Endometrial microvascular endothelial cells (primary cell): Measurements from ENCODE around the gene CEP44. TPM values are rescaled to one million over a fixed set of nuclear protein-coding genes. Genes with fewer than 3 reads are reported as not detected.
"Not testable (repeated sequence)": the region's sequence is repeated elsewhere in the genome, so short reads cannot be mapped to it uniquely, and the experiment has no call there.

Experiments used
- in situ Hi-C: cut with HindIII; loops from 2 replicates; pipeline ENCODE4 v1.10.0; 2017; ENCODE audit warnings: low sequenced_read_pairs, low pct_unique_long_range_greater_than_20kb; ENCODE audit errors: inconsistent ontology term
- total RNA-seq: library from RNA; depleted of rRNA; stranded (reverse); fragments of >200 nt; gene quantifications from one replicate; pipeline ENCODE4 v1.2.3, GENCODE V29; 2015; ENCODE audit errors: inconsistent ontology term

Gene CEP44
- total RNA-seq = 8.8 TPM

DNA sequence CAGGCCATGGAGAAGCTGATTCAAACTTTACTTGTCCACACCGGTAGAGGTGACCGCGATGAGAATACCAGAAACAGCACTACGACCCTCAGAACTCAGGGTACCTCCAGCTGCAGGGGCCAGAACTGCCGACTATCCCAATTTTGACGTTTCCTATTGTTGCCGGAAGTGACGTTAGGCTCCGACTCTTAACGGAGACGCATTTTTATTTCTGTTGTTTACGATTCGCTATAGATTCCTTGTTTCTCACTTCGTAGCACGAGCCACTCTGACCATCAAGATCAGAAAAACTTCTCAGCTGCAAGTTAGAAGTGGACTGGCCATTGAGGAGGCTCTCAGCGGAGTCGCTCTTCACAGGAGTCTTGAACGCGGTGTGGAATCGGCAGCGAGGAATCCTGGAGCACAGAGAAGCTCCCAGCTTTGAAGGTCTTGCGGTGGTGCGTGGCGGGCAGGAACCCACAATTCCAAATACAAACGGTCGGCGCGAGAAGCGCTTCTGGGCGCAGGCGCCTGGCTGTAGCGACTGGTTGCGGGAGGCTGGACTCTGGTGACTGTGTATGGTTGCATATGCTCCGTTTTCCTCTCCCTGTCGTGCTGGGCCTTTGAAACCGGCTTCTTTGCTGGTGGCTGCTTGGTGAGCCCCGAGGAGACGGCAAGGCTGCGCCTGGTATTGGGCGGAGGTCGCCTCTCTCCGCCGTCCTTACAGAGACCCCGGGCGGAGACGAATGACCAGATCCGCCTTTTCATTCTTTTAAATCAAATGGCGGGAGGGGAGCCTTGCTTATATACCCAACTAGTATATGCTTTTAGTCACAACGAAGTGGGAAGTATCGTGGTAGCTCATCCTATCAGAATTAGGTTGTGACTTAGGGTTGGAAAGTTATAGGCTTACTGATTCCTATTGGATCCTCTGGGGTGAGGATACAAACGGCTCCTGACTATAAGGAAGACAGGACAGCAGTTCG lies at the start of gene CEP44, which contains the start of gene FBXO8:
CEP44 (plus strand) TSS at position 405 of the 965 bp plus-strand sequence. CDS start 15,211 bp downstream, outside the sequence.
FBXO8 (minus strand) TSS at position 161 of the 965 bp plus-strand sequence. CDS start 20,575 bp downstream, outside the sequence.
- in situ Hi-C loops = no loop called here

- in situ Hi-C loops = no loop called here
Measured at GRCh38 chr4:174236359-174236758, 47.4 kb upstream of the CEP44 start.

DNA sequence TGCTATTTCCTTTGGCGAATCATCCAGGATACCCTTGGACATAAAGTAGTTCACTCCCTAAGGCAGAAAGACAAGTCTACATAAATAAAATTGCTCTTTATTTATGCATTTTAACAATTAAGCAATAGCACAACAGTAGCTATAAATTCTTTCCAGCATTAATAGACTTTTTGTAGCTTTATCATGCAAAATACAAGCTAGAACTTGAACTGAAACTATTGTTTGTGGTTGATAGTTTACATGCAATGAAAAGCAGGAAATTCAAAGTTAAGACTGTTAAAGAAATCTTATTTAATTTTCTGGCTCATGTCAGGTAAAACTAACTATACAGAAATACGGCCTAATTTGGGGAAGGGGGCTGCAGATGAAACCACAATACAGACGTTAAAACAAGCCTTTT lies 42.5 kb upstream of the CEP44 start:
- in situ Hi-C loops = no loop called here

DNA sequence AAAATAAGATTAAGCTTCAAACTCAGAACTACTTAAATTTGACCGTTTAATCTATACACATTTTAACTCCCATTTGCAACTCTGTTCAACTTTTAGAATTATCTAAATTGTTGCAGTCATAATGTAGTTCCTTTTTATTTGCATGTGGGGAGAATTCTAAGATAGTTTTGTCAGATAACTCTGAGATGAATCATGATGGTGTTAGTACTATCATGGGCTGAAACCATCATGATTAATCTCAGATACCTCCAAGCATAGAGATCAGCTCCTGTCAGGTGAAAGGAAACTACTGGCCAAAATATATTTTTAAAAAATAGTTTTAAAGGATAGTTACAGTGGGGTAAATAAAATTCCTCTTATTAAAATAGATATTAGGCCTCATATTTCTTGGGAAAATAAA lies 39.3 kb upstream of the CEP44 start:
- in situ Hi-C loops = no loop called here

DNA sequence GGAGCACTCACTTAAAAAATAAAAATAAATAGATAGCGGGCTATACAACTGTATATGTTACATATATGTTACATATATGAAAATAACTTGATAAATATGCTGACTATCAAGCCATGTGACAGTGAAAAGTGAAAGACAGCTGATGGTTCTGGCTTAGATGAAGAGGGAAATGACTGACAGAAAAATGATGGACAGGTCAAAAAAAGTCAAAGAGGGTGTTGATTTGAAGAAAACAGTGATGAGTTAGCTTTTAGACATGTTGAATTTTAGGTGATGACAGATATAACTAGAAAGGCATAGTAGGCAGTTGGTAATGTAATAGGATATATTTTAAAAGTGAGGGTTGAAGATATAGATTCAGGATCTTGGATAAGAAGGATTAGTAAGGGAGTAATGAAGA lies 38.0 kb upstream of the CEP44 start:
- in situ Hi-C loops = no loop called here

- in situ Hi-C loops = no loop called here
Measured at GRCh38 chr4:174248407-174248806, 35.3 kb upstream of the CEP44 start.

DNA sequence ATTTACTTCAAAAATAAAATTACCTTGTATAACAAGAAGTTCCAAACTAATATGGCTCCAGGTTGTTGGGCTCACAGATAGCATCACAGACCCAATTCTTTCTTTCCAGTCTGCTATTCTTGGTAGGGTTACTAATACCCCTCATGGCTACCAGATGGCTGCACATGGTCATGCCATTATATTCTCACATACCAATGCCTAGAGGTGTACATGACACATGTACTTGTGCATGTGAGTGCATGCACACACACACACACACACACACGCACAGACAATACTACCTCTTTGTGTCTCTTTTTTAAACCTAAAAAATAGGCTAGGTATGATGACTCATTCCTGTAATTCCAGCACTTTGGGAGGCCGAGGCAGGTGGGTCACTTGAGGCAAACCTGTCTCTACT lies 31.3 kb upstream of the CEP44 start:
- in situ Hi-C loops = no loop called here

- in situ Hi-C loops = no loop called here
Measured at GRCh38 chr4:174254613-174255012, 29.1 kb upstream of the CEP44 start.

DNA sequence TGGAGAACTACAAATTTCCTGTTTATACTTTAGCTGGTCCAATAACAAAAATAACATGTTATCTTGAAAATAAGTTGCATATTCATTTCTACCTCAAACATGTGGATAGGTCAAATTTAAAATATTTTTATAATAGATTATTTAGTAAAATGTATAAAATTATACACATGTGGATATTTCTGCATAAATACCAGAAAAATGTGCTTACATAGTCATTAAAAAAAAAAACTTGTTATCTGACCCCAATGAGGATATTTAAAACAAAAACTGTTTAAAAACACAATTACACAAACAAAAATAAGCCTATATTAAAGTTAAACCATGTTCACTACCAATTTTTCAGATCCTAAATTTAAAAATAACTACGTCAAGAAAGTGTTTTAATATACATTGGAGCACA lies 28.3 kb upstream of the CEP44 start:
- in situ Hi-C loops = no loop called here

GRCh38 chr4:174255786-174256185 lies 27.9 kb upstream of the CEP44 start:
- in situ Hi-C loops = no loop called here

DNA sequence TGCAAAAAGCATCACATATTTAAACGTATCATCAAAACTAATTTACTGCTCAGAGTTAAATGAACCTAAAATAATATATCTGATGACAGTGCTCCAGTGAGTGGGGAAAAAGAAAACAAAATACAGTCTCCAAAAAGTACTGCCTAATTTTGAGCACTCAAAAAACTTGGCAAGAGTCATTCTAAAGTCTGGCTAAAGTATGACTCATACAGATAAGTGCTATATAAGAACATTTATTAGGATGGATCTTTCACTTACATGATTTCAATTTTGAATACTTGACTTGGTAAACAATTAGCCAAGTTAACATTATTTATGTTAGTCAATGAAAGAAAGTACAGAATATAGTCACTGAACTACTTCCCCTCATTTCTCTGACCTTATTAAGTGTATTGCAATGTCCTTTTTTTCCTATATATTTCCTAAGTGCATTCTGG lies 27.4 kb upstream of the CEP44 start:
- in situ Hi-C loops = no loop called here

DNA sequence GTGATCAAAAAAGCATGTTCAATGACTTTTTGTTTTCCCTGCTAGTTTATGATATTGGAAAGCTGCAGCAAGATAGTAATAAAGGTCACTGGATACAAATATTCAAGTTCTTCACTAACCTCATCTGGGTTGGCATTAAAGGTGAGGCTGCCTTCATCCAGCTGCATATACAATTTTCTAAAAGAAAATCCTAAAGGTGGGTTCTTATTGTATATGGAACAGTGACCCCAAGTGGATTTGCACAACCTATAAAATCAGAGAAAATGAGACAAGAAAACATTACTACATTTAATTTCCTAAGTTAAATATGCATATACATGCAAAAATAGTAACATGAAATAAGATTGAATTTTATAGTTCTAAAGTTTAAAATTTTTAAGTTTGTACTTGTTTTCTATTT lies 24.1 kb upstream of the CEP44 start:
- in situ Hi-C loops = no loop called here

DNA sequence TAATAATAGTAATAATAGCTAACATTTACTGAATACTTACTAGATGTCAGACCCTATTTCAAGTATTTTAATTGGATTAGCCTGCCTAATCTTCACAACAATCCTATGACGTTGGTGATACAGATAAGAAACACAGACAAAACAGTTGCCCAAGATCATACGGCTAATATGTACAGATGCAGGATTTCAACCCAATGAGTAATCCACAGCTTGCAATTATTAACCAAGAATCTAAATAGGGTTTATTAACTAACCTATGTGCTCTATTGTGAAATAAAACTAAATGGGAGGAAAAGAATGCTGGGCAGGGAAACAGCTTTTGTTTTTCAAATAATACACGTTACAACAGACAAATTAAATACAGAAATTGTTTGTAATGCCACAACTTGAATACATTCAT lies 23.6 kb upstream of the CEP44 start:
- in situ Hi-C loops = no loop called here

- in situ Hi-C loops = not testable (repeated sequence)
Measured at GRCh38 chr4:174261432-174261831, 22.3 kb upstream of the CEP44 start.

- in situ Hi-C loops = no loop called here
Measured at GRCh38 chr4:174262624-174263444, 20.9 kb upstream of the CEP44 start.

DNA sequence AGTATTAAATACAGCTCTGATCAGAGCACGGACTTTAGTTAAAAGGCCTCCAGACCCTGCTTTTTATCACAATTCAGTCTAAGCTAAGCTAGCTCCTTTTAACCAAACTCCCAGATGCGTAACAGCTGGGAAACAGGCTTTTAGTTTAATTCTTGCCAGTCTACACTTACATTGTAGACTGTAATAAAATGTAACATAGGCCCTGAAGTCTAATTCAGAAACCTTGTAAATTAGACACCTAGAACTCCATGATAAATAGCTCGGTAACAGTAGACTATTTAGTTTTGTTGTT lies 20.3 kb upstream of the CEP44 start:
- in situ Hi-C loops = no loop called here

DNA sequence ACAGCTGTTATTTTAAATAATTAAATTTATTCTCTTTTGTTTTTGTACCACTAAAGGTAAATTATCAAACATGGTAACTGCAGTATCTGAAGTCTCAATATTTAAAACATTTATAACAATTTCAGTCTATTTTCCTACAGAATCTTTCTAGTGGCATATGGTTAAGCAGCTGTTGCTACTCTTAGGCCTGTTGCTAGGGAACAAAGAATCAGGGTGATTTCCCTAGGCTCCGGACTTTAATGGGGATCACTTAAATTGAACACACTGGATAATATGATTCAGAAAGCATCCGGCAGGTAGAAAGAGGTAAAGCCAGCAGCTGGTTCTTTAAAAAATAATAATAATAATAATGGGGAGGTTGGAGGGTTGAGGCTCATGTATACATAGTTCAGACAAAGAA lies 17.8 kb upstream of the CEP44 start:
- in situ Hi-C loops = no loop called here

- in situ Hi-C loops = no loop called here
Measured at GRCh38 chr4:174266416-174266815, 17.3 kb upstream of the CEP44 start.

- in situ Hi-C loops = no loop called here
Measured at GRCh38 chr4:174273930-174274329, 9.8 kb upstream of the CEP44 start.

GRCh38 chr4:174274436-174274835 lies 9.3 kb upstream of the CEP44 start:
- in situ Hi-C loops = no loop called here
